Hepatocyte (in vitro differentiated cells): ENCODE measurements around the gene SERPINA5. TPM values are rescaled to one million over a fixed set of nuclear protein-coding genes. Genes with fewer than 3 reads are reported as not detected.

Experiments
- DNase-seq: peaks from one replicate; pipeline ENCODE4 v3.0.0-alpha.2; 2016; ENCODE audit warnings: low spot score
- H2AFZ ChIP-seq: fragments of 200-600 bp; sonication (generic); 2 replicates; pipeline ENCODE4 v1.6.0; 2016; ENCODE audit warnings: antibody characterized with exemption, mild to moderate bottlenecking
- H3K27ac ChIP-seq: fragments of 200-600 bp; sonication (generic); 2 replicates; pipeline ENCODE4 v1.5.1; 2016; ENCODE audit warnings: mild to moderate bottlenecking
- H3K27me3 ChIP-seq: fragments of 200-600 bp; sonication (generic); 2 replicates; pipeline ENCODE4 v1.6.1; 2016
- H3K36me3 ChIP-seq: fragments of 200-600 bp; sonication (generic); replicated peaks from 2 replicates; pipeline ENCODE4 v1.5.1; 2016; ENCODE audit warnings: low read depth; ENCODE audit not compliant: insufficient read depth
- H3K4me1 ChIP-seq: fragments of 200-600 bp; sonication (generic); 2 replicates; pipeline ENCODE4 v1.5.1; 2016; ENCODE audit warnings: mild to moderate bottlenecking, moderate library complexity; ENCODE audit not compliant: insufficient read depth
- H3K4me2 ChIP-seq: fragments of 200-600 bp; sonication (generic); 2 replicates; pipeline ENCODE4 v1.6.0; 2016
- H3K4me3 ChIP-seq: fragments of 200-600 bp; sonication (generic); 2 replicates; pipeline ENCODE4 v1.5.1; 2016; ENCODE audit warnings: mild to moderate bottlenecking
- H3K79me2 ChIP-seq: fragments of 200-600 bp; sonication (generic); 2 replicates; pipeline ENCODE4 v1.6.0; 2017; ENCODE audit warnings: mild to moderate bottlenecking
- H3K9me2 ChIP-seq: fragments of 200-600 bp; sonication (generic); replicated peaks from 2 replicates; pipeline ENCODE4 v1.6.0; 2017; ENCODE audit warnings: mild to moderate bottlenecking; ENCODE audit not compliant: insufficient read depth
- H3K9me3 ChIP-seq: fragments of 200-600 bp; sonication (generic); 2 replicates; pipeline ENCODE4 v1.5.1; 2016; ENCODE audit warnings: low read depth, mild to moderate bottlenecking
- H4K20me1 ChIP-seq: fragments of 200-600 bp; sonication (generic); 2 replicates; pipeline ENCODE4 v1.6.0; 2016; ENCODE audit warnings: mild to moderate bottlenecking; ENCODE audit not compliant: insufficient read depth, poor library complexity, severe bottlenecking
- CTCF ChIP-seq: fragments of 200-600 bp; sonication (generic); IDR thresholded peaks from 2 replicates; pipeline ENCODE4 v1.5.1; 2016; ENCODE audit warnings: antibody characterized with exemption, mild to moderate bottlenecking; ENCODE audit not compliant: poor library complexity
- EZH2 ChIP-seq: fragments of 200-600 bp; sonication (generic); IDR thresholded peaks from 2 replicates; pipeline ENCODE4 v1.6.1; 2016; ENCODE audit warnings: antibody characterized with exemption, mild to moderate bottlenecking, borderline replicate concordance
- EZH2phosphoT487 ChIP-seq: fragments of 200-600 bp; sonication (generic); IDR thresholded peaks from one replicate; pipeline ENCODE4 v1.6.1; 2018; ENCODE audit warnings: antibody characterized with exemption, mild to moderate bottlenecking, low read depth, moderate library complexity; ENCODE audit not compliant: unreplicated experiment, severe bottlenecking
- WGBS: methylation state at CpG from one replicate; pipeline ENCODE4 v1.1.6; 2016; ENCODE audit warnings: low lambda C conversion rate; ENCODE audit errors: missing lambda C conversion rate; 5-methylcytosine and 5-hydroxymethylcytosine counted together
- polyA plus RNA-seq: library from polyadenylated mRNA; unstranded; fragments of >200 nt; fragmentation: Nextera tagmentation; extraction: Ambion mirVana; gene quantifications from 2 replicates; pipeline ENCODE4 v1.2.1, GENCODE V29; 2016
- total RNA-seq: library from RNA; depleted of rRNA; stranded (reverse); fragments of >200 nt; gene quantifications from 2 replicates; pipeline ENCODE4 v1.2.3, GENCODE V29; 2014

The SERPINA5 gene
- total and polyA plus RNA-seq, 2 experiments from 2014 or later, result 88.8 to 98.7 TPM

GRCh38 chr14:94631050-94631449, 49.8 kb downstream of the SERPINA5 start:
- Histone ChIP-seq H3K4me3 (no peak overlapping the region), H3K27me3 (no peaks in the 10 kb centered on the region), H4K20me1 (no peaks in the 10 kb centered on the region), H2AFZ (no peak overlapping the region), H3K4me1 (no peaks in the 10 kb centered on the region), H3K27ac (no peak overlapping the region), H3K79me2 (no peaks in the 10 kb centered on the region), H3K36me3 (no peaks in the 10 kb centered on the region), H3K4me2 (no peak overlapping the region), H3K9me3 (no peaks in the 10 kb centered on the region), H3K9me2 (no peaks in the 10 kb centered on the region)
- 100% methylated on average over 1 of the region's 1 CpG for WGBS
- no peak for DNase-seq
- TF ChIP-seq EZH2 (no peak), EZH2phosphoT487 (no peak), CTCF (no peak)

- H4K20me1 ChIP-seq, result no peaks in the 10 kb centered on the region
- H3K9me3 ChIP-seq, result no peaks in the 10 kb centered on the region
- TF ChIP-seq CTCF (no peak), EZH2phosphoT487 (no peak), EZH2 (no peak)
These were observed 50.5 kb downstream of the SERPINA5 start for GRCh38 chr14:94631536-94632304.

DNA sequence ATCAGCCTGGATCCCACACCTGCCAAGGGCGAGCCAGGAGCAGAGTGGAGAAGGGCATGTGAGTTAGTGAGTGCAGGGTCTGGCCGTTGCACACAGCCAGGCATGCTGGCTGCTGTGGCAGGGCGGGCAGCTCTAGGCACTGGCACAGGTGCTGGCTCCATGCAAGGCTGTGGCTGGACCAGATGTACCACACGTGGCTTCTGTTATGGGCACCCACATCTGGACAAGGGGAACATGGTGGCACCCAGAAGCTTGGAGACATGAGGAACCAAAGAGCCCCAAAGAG, 51.0 kb downstream of the SERPINA5 start:
- Histone ChIP-seq H4K20me1 (no peaks in the 10 kb centered on the region), H3K4me2 (no peak overlapping the region), H2AFZ (no peak overlapping the region), H3K36me3 (no peaks in the 10 kb centered on the region), H3K9me2 (no peaks in the 10 kb centered on the region), H3K4me1 (no peaks in the 10 kb centered on the region), H3K27me3 (no peaks in the 10 kb centered on the region), H3K79me2 (no peaks in the 10 kb centered on the region), H3K9me3 (no peaks in the 10 kb centered on the region), H3K4me3 (no peak overlapping the region), H3K27ac (no peak overlapping the region)
- no peak for DNase-seq
- TF ChIP-seq EZH2, result no peak
- 88% methylated on average over 4 of the region's 4 CpGs for WGBS

More at GRCh38 chr14:94631536-94632304, 50.5 kb downstream of the SERPINA5 start:
- H3K4me2 ChIP-seq, result no peak overlapping the region
- no peaks in the 10 kb centered on the region for H3K9me2 ChIP-seq
- no peak overlapping the region for H3K4me3 ChIP-seq
- no peak for DNase-seq
- WGBS, result 90% methylated on average over 7 of the region's 7 CpGs
- H3K27ac ChIP-seq, result no peak overlapping the region
- H3K79me2 ChIP-seq, result no peaks in the 10 kb centered on the region
- H2AFZ ChIP-seq, result no peak overlapping the region
- H3K4me1 ChIP-seq, result no peaks in the 10 kb centered on the region
- no peaks in the 10 kb centered on the region for H3K36me3 ChIP-seq
- no peaks in the 10 kb centered on the region for H3K27me3 ChIP-seq

DNA sequence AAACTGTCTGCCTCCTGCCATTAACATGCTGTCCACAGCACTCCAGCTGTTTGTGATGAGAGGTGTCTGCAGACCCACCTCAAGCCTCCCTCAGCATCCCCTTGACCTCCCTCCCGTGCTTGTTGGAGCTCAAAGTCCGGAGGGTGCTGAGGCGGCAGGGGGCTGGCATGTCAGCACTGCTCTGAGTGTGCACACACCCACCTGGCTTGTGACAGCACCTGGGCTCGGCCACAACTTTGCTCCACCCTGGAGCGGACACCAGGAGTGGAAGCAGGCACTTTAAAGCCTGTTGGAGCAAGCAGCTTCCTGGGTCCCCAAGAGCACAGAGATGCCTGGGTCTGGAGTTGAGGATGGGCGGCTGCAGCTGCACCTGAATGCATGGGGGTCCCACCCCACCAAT, 51.9 kb downstream of the SERPINA5 start:
- Histone ChIP-seq H3K27ac (no peak overlapping the region), H4K20me1 (no peaks in the 10 kb centered on the region), H3K9me2 (no peaks in the 10 kb centered on the region), H3K79me2 (no peaks in the 10 kb centered on the region), H3K4me2 (no peak overlapping the region), H3K27me3 (no peaks in the 10 kb centered on the region), H3K36me3 (no peaks in the 10 kb centered on the region), H2AFZ (no peak overlapping the region), H3K4me3 (no peak overlapping the region), H3K9me3 (no peaks in the 10 kb centered on the region), H3K4me1 (no peaks in the 10 kb centered on the region)
- DNase-seq, result no peak
- WGBS, result 84% methylated on average over 6 of the region's 6 CpGs
- TF ChIP-seq CTCF (no peak), EZH2 (no peak), EZH2phosphoT487 (no peak)
